A549 (cell line): ENCODE results near the gene IFNLR1. TPM values are rescaled to one million over a fixed set of nuclear protein-coding genes. Genes with fewer than 3 reads are reported as not detected.

Experiments used
- ATAC-seq, 2 experiments: fragments of 200-7000 bp in 1 of 2; fragments of >200 bp in 1 of 2; cut with Nextera tagmentation in 1 of 2; cut with Tn5 transposase in 1 of 2; 3 replicates each; pipeline versions ENCODE4 v1.8.0 to v1.9.1; 2018 to 2020; ENCODE audit warnings: mild to moderate bottlenecking in 1 of 2, moderate library complexity in 1 of 2
- CTCF ChIA-PET: fragments of 300-600 bp; sonication (Branson Sonifier 250); formaldehyde crosslinking; extraction: SDS; loops from one replicate; lab custom pipeline; 2021; ENCODE audit warnings: antibody characterized with exemption, inconsistent platforms; lab: Yijun Ruan, JAX
- POLR2A ChIA-PET: fragments of 350-600 bp; formaldehyde crosslinking; extraction: SDS; loops from one replicate; lab custom pipeline; 2021; ENCODE audit warnings: antibody characterized with exemption, inconsistent platforms; lab: Yijun Ruan, JAX
- DNase-seq, 2 experiments: peaks; one replicate each; pipeline versions ENCODE4 v3.0.0 to v3.0.0-alpha.2; 2011 to 2016; ENCODE audit warnings: low read depth in 1 of 2, low spot score in 1 of 2
- FAIRE-seq: peaks from 2 replicates; lab custom pipeline; 2011; peaks lifted over from hg19 to GRCh38; lab: Jason Lieb, UNC
- H3K27ac ChIP-seq, 2 experiments: fragments of >200 bp; sonication (Bioruptor Twin); formaldehyde crosslinking; 3 replicates each; pipeline ENCODE4 v1.5.1; 2016 to 2017
- H3K4me1 ChIP-seq: fragments of >200 bp; sonication (Bioruptor Twin); formaldehyde crosslinking; 3 replicates; pipeline ENCODE4 v1.6.1; 2016
- H3K4me2 ChIP-seq: fragments of >200 bp; sonication (Bioruptor Twin); formaldehyde crosslinking; 3 replicates; pipeline ENCODE4 v1.6.1; 2016
- H3K4me3 ChIP-seq: fragments of >200 bp; sonication (Bioruptor Twin); formaldehyde crosslinking; 3 replicates; pipeline ENCODE4 v1.5.1; 2016
- H3K9me3 ChIP-seq: fragments of >200 bp; sonication (Bioruptor Twin); formaldehyde crosslinking; 3 replicates; pipeline ENCODE4 v1.6.1; 2016
- CEBPB ChIP-seq, 2 experiments: fragments of >200 bp in 1 of 2; sonication (Bioruptor Twin) in 1 of 2; formaldehyde crosslinking in 1 of 2; IDR thresholded peaks; 2 replicates each; pipeline ENCODE4 v1.6.1; 2012 to 2016
- FOSL2 ChIP-seq, 2 experiments: fragments of 450-650 bp in 1 of 2; fragments of >200 bp in 1 of 2; sonication (Bioruptor Twin) in 1 of 2; formaldehyde crosslinking; IDR thresholded peaks; 2 replicates each; pipeline versions ENCODE4 v1.5.0 to v1.6.1; 2016 to 2020; ENCODE audit warnings: mild to moderate bottlenecking in 1 of 2, moderate library complexity in 1 of 2
- GATA3 ChIP-seq: IDR thresholded peaks from 2 replicates; pipeline ENCODE4 v1.6.1; 2012; ENCODE audit warnings: borderline replicate concordance
- HEYL ChIP-seq: fragments of 250-450 bp; sonication (Bioruptor Pico); IDR thresholded peaks from 2 replicates; pipeline ENCODE4 v1.8.0; 2021; ENCODE audit warnings: mild to moderate bottlenecking, moderate library complexity
- HOXA7 ChIP-seq: fragments of 250-450 bp; sonication (Bioruptor Pico); IDR thresholded peaks from 2 replicates; pipeline ENCODE4 v1.5.0; 2020; ENCODE audit warnings: mild to moderate bottlenecking, moderate library complexity
- JUN ChIP-seq, 2 experiments: fragments of >200 bp; sonication (Bioruptor Twin); formaldehyde crosslinking; IDR thresholded peaks; 2 replicates in 1 of 2; 3 replicates in 1 of 2; pipeline ENCODE4 v1.6.1; 2016 to 2017
- JUNB ChIP-seq: fragments of >200 bp; sonication (Bioruptor Twin); formaldehyde crosslinking; IDR thresholded peaks from 2 replicates; pipeline ENCODE4 v1.6.1; 2016
- NFE2L2 ChIP-seq: fragments of 150-350 bp; conservative IDR thresholded peaks from 2 replicates; pipeline ENCODE4 v1.6.1; 2014; ENCODE audit warnings: low read length
- NPAS2 ChIP-seq: fragments of 250-450 bp; sonication (Bioruptor Pico); IDR thresholded peaks from 2 replicates; pipeline ENCODE4 v1.8.0; 2022; ENCODE audit warnings: mild to moderate bottlenecking, moderate library complexity, borderline replicate concordance
- NR3C1 ChIP-seq: fragments of >200 bp; sonication (Bioruptor Twin); formaldehyde crosslinking; IDR thresholded peaks from 3 replicates; pipeline ENCODE4 v1.6.1; 2017
- RARB ChIP-seq: fragments of 250-450 bp; sonication (Bioruptor Pico); IDR thresholded peaks from 2 replicates; pipeline ENCODE4 v1.8.0; 2021; ENCODE audit warnings: mild to moderate bottlenecking, moderate library complexity
- RFX5 ChIP-seq: fragments of 450-650 bp; IDR thresholded peaks from 2 replicates; pipeline ENCODE4 v1.7.1; 2014; ENCODE audit warnings: antibody characterized with exemption, mild to moderate bottlenecking, moderate library complexity
- TP53 ChIP-seq: fragments of 250-450 bp; sonication (Bioruptor Pico); IDR thresholded peaks from 2 replicates; pipeline ENCODE4 v1.5.0; 2021; ENCODE audit warnings: mild to moderate bottlenecking, moderate library complexity
- ZC3H11A ChIP-seq: fragments of 450-650 bp; IDR thresholded peaks from 2 replicates; pipeline ENCODE4 v1.6.1; 2014; ENCODE audit warnings: antibody characterized with exemption, mild to moderate bottlenecking
- WGBS: methylation state at CpG from one replicate; pipeline ENCODE4 v1.1.6; 2017; ENCODE audit errors: missing lambda C conversion rate; 5-methylcytosine and 5-hydroxymethylcytosine counted together
- polyA plus RNA-seq, 4 experiments: library from polyadenylated mRNA; depleted of rRNA in 3 of 4; stranded (reverse); fragments of >200 nt; fragmentation: RNase III in 1 of 4; extraction: RNeasy Plus Mini Kit Qiagen cat#74134 plus additional on column Dnase treatment in 1 of 4; gene quantifications; 2 replicates in 3 of 4; 3 replicates in 1 of 4; pipeline ENCODE4 v1.2.3, GENCODE V29; 2011 to 2017
- TF ChIP-seq, protein P1 (sequence below): fragments of >200 bp; sonication (Bioruptor Twin); formaldehyde crosslinking; IDR thresholded peaks from 3 replicates; pipeline ENCODE4 v1.6.1; 2016
- TF ChIP-seq, protein P2 (sequence below): fragments of 200-600 bp; sonication (generic); IDR thresholded peaks from 2 replicates; pipeline ENCODE4 v1.6.1; 2016; ENCODE audit warnings: antibody characterized with exemption, mild to moderate bottlenecking, moderate library complexity
- TF ChIP-seq, protein P3 (sequence below): fragments of 450-650 bp; IDR thresholded peaks from 2 replicates; pipeline ENCODE4 v1.6.1; 2014; ENCODE audit warnings: antibody characterized with exemption
- TF ChIP-seq, protein P4 (sequence below): fragments of >200 bp; sonication (Bioruptor Twin); formaldehyde crosslinking; IDR thresholded peaks from 2 replicates; pipeline ENCODE4 v1.6.1; 2016
- TF ChIP-seq, protein P5 (sequence below): fragments of >200 bp; sonication (Bioruptor Twin); formaldehyde crosslinking; IDR thresholded peaks from 3 replicates; pipeline ENCODE4 v1.5.1; 2016
- TF ChIP-seq, protein P6 (sequence below): fragments of 150-350 bp; IDR thresholded peaks from 2 replicates; pipeline ENCODE4 v1.6.1; 2014; ENCODE audit warnings: low read depth, mild to moderate bottlenecking, low read length
- TF ChIP-seq, protein P7 (sequence below): IDR thresholded peaks from 2 replicates; pipeline ENCODE4 v1.6.1; 2012; ENCODE audit warnings: low read depth, borderline replicate concordance

Gene IFNLR1
- polyA plus RNA-seq, 2 of the 4 experiments (the other 2 are of a cell fraction) = 0.84 to 1.3 TPM

DNA sequence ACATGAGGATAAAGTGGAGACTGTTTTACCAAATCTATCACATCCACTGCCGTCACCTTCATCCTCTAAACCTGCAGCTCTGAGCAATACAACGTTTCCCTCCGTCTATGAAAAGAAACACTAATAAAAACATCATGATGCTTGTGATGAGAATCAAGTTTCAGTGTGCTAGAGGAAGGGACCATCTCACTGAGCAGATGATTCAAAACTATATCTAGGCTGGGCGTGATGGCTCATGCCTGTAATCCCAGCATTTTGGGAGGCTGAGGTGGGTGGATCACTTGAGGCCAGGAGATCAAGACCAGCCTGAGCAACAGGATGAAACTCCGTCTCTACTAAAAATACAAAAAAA lies 60.4 kb downstream of the IFNLR1 start:
- Histone ChIP-seq H3K27ac (no peak overlapping the region), H3K9me3 (peaks cover 8% of the 10 kb centered on the region; the same call in 2 of the 3 replicates), H3K4me3 (no peak overlapping the region)
- ATAC-seq (no peak), DNase-seq (no peak), FAIRE-seq (no peak)
- CTCF ChIA-PET = interaction anchor here (0.6 to 1.5 kb wide), 3 partner anchors 15 to 1091 kb away, joined by 3 to 5 read pairs (median 3); partner anchors contain the start of gene MYOM3
- WGBS = 90% methylated on average over 5 of the region's 5 CpGs
- POLR2A ChIA-PET = no interaction called here
- TF ChIP-seq, protein P1, sequence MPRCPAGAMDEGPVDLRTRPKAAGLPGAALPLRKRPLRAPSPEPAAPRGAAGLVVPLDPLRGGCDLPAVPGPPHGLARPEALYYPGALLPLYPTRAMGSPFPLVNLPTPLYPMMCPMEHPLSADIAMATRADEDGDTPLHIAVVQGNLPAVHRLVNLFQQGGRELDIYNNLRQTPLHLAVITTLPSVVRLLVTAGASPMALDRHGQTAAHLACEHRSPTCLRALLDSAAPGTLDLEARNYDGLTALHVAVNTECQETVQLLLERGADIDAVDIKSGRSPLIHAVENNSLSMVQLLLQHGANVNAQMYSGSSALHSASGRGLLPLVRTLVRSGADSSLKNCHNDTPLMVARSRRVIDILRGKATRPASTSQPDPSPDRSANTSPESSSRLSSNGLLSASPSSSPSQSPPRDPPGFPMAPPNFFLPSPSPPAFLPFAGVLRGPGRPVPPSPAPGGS = no peak
- no peak for TF ChIP-seq JUN (IDR thresholded peaks at IDR 0.05)
- TF ChIP-seq, protein P2, sequence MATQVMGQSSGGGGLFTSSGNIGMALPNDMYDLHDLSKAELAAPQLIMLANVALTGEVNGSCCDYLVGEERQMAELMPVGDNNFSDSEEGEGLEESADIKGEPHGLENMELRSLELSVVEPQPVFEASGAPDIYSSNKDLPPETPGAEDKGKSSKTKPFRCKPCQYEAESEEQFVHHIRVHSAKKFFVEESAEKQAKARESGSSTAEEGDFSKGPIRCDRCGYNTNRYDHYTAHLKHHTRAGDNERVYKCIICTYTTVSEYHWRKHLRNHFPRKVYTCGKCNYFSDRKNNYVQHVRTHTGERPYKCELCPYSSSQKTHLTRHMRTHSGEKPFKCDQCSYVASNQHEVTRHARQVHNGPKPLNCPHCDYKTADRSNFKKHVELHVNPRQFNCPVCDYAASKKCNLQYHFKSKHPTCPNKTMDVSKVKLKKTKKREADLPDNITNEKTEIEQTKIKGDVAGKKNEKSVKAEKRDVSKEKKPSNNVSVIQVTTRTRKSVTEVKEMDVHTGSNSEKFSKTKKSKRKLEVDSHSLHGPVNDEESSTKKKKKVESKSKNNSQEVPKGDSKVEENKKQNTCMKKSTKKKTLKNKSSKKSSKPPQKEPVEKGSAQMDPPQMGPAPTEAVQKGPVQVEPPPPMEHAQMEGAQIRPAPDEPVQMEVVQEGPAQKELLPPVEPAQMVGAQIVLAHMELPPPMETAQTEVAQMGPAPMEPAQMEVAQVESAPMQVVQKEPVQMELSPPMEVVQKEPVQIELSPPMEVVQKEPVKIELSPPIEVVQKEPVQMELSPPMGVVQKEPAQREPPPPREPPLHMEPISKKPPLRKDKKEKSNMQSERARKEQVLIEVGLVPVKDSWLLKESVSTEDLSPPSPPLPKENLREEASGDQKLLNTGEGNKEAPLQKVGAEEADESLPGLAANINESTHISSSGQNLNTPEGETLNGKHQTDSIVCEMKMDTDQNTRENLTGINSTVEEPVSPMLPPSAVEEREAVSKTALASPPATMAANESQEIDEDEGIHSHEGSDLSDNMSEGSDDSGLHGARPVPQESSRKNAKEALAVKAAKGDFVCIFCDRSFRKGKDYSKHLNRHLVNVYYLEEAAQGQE = no peak
- TF ChIP-seq NPAS2 (CRISPR knock-in tag) = no peak
- TF ChIP-seq JUNB = no peak
- TF ChIP-seq, all 56 proteins: peak for 0
- H3K4me1 ChIP-seq = no peaks in the 10 kb centered on the region
- H3K4me2 ChIP-seq = no peak overlapping the region

DNA sequence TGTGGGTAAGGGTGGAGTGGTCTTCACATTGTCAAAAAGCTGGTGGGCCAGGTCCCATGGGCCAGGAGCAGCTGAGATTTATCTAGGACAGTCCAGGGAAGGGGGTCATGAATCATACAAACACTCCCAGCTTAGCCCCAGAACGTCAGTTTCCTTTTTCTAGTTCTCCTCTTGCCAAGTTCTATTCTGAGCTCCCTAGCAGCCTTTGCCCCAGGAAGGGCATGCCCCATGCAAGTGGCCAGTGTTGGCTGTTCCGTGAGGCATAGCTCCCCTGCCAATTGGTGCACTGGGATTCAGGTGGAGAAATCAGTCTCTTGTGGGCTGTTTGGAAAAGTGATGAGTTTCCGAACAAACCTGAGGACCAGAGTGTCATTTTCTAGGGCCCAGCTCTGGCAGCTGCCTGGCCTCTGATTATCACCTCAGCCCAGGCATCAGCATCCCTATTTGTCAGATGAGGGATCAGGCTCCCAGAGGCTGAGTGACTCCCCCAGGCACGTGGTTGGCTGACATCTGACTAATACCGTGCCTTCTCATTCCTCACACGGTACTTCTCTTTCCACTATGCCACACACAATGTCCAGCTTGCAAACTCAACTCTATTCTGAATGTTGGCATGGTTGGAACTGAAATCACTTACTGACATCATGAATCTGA lies 60.9 kb downstream of the IFNLR1 start:
- Histone ChIP-seq H3K9me3 (peaks cover 8% of the 10 kb centered on the region; the same call in 2 of the 3 replicates), H3K4me1 (no peaks in the 10 kb centered on the region), H3K27ac (no peak overlapping the region), H3K4me2 (no peak overlapping the region), H3K4me3 (no peak overlapping the region)
- no peak for FAIRE-seq
- no peak for DNase-seq
- ChIA-PET POLR2A (no interaction called here), CTCF (interaction anchor here (1.4 to 1.5 kb wide), 3 partner anchors 14 to 266 kb away, joined by 4 to 8 read pairs (median 5); partner anchors contain the start of gene MYOM3)
- ATAC-seq = no peak
- 56% methylated on average over 6 of the region's 6 CpGs for WGBS
- TF ChIP-seq NFE2L2 = no peak
- no peak for TF ChIP-seq HEYL (CRISPR knock-in tag)
- no peak for TF ChIP-seq GATA3
- no peak for TF ChIP-seq NR3C1
- TF ChIP-seq, protein P3, sequence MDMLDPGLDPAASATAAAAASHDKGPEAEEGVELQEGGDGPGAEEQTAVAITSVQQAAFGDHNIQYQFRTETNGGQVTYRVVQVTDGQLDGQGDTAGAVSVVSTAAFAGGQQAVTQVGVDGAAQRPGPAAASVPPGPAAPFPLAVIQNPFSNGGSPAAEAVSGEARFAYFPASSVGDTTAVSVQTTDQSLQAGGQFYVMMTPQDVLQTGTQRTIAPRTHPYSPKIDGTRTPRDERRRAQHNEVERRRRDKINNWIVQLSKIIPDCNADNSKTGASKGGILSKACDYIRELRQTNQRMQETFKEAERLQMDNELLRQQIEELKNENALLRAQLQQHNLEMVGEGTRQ = no peak
- no peak for TF ChIP-seq HOXA7 (CRISPR knock-in tag)
- TF ChIP-seq, protein P4, sequence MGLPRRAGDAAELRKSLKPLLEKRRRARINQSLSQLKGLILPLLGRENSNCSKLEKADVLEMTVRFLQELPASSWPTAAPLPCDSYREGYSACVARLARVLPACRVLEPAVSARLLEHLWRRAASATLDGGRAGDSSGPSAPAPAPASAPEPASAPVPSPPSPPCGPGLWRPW = no peak
- no peak for TF ChIP-seq FOSL2 (IDR thresholded peaks at IDR 0.05)
- TF ChIP-seq FOSL2 (CRISPR knock-in tag; IDR thresholded peaks at IDR 0.05) = no peak
- TF ChIP-seq CEBPB (IDR thresholded peaks at IDR 0.05) = no peak
- no peak for TF ChIP-seq RARB (CRISPR knock-in tag)
- no peak for TF ChIP-seq RFX5
- TF ChIP-seq, protein P5, sequence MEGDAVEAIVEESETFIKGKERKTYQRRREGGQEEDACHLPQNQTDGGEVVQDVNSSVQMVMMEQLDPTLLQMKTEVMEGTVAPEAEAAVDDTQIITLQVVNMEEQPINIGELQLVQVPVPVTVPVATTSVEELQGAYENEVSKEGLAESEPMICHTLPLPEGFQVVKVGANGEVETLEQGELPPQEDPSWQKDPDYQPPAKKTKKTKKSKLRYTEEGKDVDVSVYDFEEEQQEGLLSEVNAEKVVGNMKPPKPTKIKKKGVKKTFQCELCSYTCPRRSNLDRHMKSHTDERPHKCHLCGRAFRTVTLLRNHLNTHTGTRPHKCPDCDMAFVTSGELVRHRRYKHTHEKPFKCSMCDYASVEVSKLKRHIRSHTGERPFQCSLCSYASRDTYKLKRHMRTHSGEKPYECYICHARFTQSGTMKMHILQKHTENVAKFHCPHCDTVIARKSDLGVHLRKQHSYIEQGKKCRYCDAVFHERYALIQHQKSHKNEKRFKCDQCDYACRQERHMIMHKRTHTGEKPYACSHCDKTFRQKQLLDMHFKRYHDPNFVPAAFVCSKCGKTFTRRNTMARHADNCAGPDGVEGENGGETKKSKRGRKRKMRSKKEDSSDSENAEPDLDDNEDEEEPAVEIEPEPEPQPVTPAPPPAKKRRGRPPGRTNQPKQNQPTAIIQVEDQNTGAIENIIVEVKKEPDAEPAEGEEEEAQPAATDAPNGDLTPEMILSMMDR = no peak
- TF ChIP-seq, protein P6, sequence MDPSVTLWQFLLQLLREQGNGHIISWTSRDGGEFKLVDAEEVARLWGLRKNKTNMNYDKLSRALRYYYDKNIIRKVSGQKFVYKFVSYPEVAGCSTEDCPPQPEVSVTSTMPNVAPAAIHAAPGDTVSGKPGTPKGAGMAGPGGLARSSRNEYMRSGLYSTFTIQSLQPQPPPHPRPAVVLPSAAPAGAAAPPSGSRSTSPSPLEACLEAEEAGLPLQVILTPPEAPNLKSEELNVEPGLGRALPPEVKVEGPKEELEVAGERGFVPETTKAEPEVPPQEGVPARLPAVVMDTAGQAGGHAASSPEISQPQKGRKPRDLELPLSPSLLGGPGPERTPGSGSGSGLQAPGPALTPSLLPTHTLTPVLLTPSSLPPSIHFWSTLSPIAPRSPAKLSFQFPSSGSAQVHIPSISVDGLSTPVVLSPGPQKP = no peak
- no peak for TF ChIP-seq JUN (IDR thresholded peaks at IDR 0.05)
- TF ChIP-seq, protein P7, sequence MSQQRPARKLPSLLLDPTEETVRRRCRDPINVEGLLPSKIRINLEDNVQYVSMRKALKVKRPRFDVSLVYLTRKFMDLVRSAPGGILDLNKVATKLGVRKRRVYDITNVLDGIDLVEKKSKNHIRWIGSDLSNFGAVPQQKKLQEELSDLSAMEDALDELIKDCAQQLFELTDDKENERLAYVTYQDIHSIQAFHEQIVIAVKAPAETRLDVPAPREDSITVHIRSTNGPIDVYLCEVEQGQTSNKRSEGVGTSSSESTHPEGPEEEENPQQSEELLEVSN = no peak
- TF ChIP-seq ZC3H11A = no peak
- TF ChIP-seq TP53 (CRISPR knock-in tag) = no peak
- TF ChIP-seq, protein P1 = no peak
